Measurements from ENCODE around the gene FRYL. TPM values are rescaled to one million over a fixed set of nuclear protein-coding genes. Genes with fewer than 3 reads are reported as not detected.
A peak's percentile ranks its signal among the peaks of the same experiment; 100 is the strongest.

FRYL gene
- total and polyA plus RNA-seq, 2 of the 13 experiments (the other 11 are each of a cell fraction or from before 2014, with no cell fraction given), result 9.7 to 19.6 TPM

GRCh38 chr4:48635310-48635709 lies 144.8 kb downstream of the FRYL start:
- Histone ChIP-seq H4K20me1 (ENCODE audit: insufficient read depth, low read length) (no peaks in the 10 kb centered on the region; the same call in 1 of the 2 replicates), H3K27ac (ENCODE audit: extremely low read length, insufficient read depth, low read length) (no peak overlapping the region), H2AFZ (ENCODE audit: low read length) (no peak overlapping the region), H3K79me2 (ENCODE audit: insufficient read depth, low read length) (no peaks in the 10 kb centered on the region), H3K36me3 (replicated peaks in 1 of 2; ENCODE audit: control insufficient read depth in 1 of 2, insufficient read depth in 2 of 2, low read length in 2 of 2) (peaks cover 0 to 4% of the 10 kb centered on the region in 2 experiments; a peak in 1 of 5 replicates), H3K9me3 (ENCODE audit: low read length) (no peaks in the 10 kb centered on the region), H3K4me1 (ENCODE audit: insufficient read depth, low read length) (0 out of 2 replicates have a peak, but pooled peaks cover 11% of the 10 kb centered on the region), H3K4me3 (replicated peaks in 1 of 3; ENCODE audit: insufficient read depth in 1 of 3, low read depth in 2 of 3, low read length in 3 of 3) (no peak overlapping the region), H3K9ac (ENCODE audit: insufficient read depth, low read depth, low read length) (no peak overlapping the region), H3K27me3 (ENCODE audit: control insufficient read depth in 1 of 2, insufficient read depth in 2 of 2, low read length in 2 of 2) (no peaks in the 10 kb centered on the region), H3K4me2 (ENCODE audit: low read depth, low read length) (no peak overlapping the region)
- intact Hi-C loops (cut with micrococcal nuclease; ENCODE audit: unreplicated experiment), result no loop called here
- ChIA-PET CTCF (ENCODE audit: low intra/inter-chr PET ratio, low total read pairs) (no interaction called here), POLR2A (no interaction called here)
- 90% methylated on average over 3 of the region's 3 CpGs for WGBS (ENCODE audit: low lambda C conversion rate)
- in situ Hi-C loops (cut with HindIII; ENCODE audit: extremely low pct_ligation_motif_present, low pct_unique_long_range_greater_than_20kb), result no loop called here
- no peak for TF ChIP-seq CSRNP1 (CRISPR knock-in tag; IDR thresholded peaks at IDR 0.05)
- ATAC-seq (no peak), DNase-seq (ENCODE audit: low spot score) (peak; percentile 9), FAIRE-seq (no peak)
- BruUV-seq (replicated peaks), result no TSS peak

GRCh38 chr4:48634688-48635308 lies 145.3 kb downstream of the FRYL start:
- ATAC-seq, result no peak
- BruUV-seq (replicated peaks), result no TSS peak
- TF ChIP-seq ZNF407 (CRISPR knock-in tag; IDR thresholded peaks at IDR 0.05; ENCODE audit: not compliant biosample characterization) (no peak), THRA (CRISPR knock-in tag; IDR thresholded peaks at IDR 0.05; ENCODE audit: borderline replicate concordance) (no peak), ZSCAN9 (CRISPR knock-in tag; IDR thresholded peaks at IDR 0.05; ENCODE audit: borderline replicate concordance) (no peak), ZNF552 (CRISPR knock-in tag; IDR thresholded peaks at IDR 0.05; ENCODE audit: borderline replicate concordance) (no peak)

More at GRCh38 chr4:48634688-48635308, 145.3 kb downstream of the FRYL start:
- CTCF ChIA-PET (ENCODE audit: low intra/inter-chr PET ratio, low total read pairs), result no interaction called here
- in situ Hi-C loops (cut with HindIII; ENCODE audit: extremely low pct_ligation_motif_present, low pct_unique_long_range_greater_than_20kb), result no loop called here
- Histone ChIP-seq H3K79me2 (ENCODE audit: insufficient read depth, low read length) (no peaks in the 10 kb centered on the region), H3K27ac (ENCODE audit: extremely low read length, insufficient read depth, low read length) (no peak overlapping the region), H3K9ac (ENCODE audit: insufficient read depth, low read depth, low read length) (no peak overlapping the region), H3K4me2 (ENCODE audit: low read depth, low read length) (no peak overlapping the region), H3K9me3 (ENCODE audit: low read length) (no peaks in the 10 kb centered on the region), H3K4me1 (ENCODE audit: insufficient read depth, low read length) (0 out of 2 replicates have a peak, but pooled peaks cover 11% of the 10 kb centered on the region), H3K36me3 (replicated peaks in 1 of 2; ENCODE audit: control insufficient read depth in 1 of 2, insufficient read depth in 2 of 2, low read length in 2 of 2) (peaks cover 0 to 4% of the 10 kb centered on the region in 2 experiments; a peak in 1 of 5 replicates), H2AFZ (ENCODE audit: low read length) (no peak overlapping the region), H4K20me1 (ENCODE audit: insufficient read depth, low read length) (no peaks in the 10 kb centered on the region; the same call in 1 of the 2 replicates), H3K4me3 (replicated peaks in 1 of 3; ENCODE audit: insufficient read depth in 1 of 3, low read depth in 2 of 3, low read length in 3 of 3) (no peak overlapping the region), H3K27me3 (ENCODE audit: control insufficient read depth in 1 of 2, insufficient read depth in 2 of 2, low read length in 2 of 2) (no peaks in the 10 kb centered on the region)
- intact Hi-C loops (cut with micrococcal nuclease; ENCODE audit: unreplicated experiment), result no loop called here
- POLR2A ChIA-PET, result no interaction called here
- 92% methylated on average over 2 of the region's 2 CpGs for WGBS (ENCODE audit: low lambda C conversion rate)
- DNase-seq (ENCODE audit: low spot score) (no peak), FAIRE-seq (no peak)

Data from HepG2 (cell line).